ENCODE measurements around the gene RNF17.
A peak's percentile ranks its signal among the peaks of the same experiment; 100 is the strongest.

Gene RNF17

DNA sequence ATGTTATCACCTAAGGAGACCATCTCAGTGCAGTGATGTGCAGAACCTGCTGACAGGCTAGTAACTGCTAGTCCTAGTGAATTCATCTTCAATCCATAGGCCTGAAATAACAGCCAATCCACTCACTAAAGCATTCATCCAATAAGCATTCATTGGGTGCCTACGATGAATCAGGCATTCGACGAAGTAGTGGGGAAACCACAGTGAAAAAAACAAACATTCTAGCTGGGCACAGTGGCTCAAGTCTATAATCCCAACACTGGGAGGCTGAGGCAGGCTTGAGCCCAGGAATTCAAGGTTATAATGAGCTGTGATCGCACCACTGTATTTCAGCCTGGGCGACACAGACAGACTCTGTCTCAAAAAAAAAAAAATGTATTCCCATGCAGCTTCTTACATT, 135.6 kb downstream of the RNF17 start:
- DNase-seq: no peak

DNA sequence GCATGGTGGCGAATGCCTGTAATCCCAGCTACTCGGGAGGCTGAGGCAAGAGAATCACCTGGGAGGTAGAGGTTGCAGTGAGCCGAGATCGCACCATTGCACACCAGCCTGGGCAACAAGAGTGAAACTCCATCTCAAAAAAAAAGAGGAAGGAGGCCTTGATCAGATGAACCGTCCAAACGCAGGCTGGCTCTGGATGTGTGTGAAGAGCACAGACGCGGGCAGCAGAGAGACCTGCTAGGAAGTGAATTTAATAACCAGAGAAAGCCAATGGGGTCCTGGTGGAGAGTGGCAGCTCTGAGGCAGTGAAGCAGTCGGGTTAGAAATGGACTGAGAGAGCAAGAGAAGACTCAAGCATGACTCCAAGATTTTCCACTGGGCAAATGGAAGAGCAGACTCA, 136.5 kb downstream of the RNF17 start:
- DNase-seq: no peak

GRCh38 chr13:24905242-24905641, 141.3 kb downstream of the RNF17 start:
- no peak for DNase-seq

DNA sequence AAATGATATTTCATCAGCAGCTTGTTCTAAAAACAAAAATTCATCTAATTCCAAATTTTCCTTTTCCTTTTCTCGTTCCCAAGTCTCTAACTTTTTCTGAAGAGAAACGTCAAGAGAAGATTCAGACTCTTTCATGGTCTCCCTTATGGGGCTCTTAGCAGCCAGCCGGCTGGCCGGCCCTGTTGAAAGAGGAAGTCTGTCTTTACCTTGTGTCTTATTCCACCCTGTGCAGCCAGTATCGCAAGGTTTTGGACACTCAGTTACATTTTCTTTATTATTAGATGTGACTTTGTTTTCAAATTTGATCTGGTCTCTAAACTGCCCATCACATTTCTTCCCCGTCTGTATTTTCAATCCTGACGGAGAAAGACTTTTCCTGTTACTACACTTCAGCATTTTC, 142.3 kb downstream of the RNF17 start:
- no peak for DNase-seq

DNA sequence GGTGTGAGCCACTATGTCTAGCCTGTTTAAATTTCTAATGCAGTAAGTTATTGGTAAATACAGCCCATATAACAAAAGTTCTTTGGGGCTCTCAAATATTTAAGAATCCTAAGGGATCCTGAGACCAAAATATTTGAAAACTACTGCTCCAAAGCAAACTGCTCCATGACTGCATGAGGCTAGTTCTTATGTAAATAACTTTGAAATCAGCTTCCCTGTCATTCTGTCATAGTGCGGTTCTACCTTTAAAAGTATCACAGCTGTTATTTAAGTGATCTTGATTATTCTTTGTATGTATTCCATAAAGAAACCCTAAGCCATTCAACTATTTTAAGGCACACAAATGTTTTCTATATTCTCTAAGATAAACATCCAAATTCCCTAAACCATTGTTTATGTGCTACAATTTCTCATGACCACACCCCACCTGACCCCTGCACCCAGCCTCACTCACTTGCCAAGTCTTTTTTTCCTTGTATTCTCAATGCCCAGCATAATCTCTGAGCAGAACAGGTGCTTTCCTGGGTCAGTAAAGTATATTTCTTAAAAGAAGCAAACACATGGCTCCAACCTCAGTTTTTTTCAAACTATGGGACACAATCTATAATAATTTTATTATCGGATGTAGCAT, 146.6 kb downstream of the RNF17 start:
- no peak for DNase-seq

- no peak for DNase-seq
These were observed 147.4 kb downstream of the RNF17 start for GRCh38 chr13:24911133-24911908.

DNA sequence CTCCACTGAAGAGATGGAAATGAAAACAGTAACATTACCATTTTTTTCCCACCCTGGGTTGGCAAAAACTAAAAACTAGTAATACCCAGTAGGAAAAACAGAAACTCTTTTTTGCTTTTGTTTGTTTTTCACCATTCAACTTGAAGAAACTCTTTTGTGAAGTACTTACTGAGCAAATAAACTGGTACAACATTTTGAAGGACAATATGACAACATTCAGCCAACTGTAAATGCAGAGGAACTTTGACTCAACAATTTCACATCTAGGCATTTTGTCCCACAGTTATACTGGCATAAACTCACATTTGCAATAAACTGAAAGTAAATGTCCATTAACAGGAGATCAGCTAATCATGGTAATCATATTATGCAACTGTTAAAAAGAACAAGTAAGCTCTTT, 152.5 kb downstream of the RNF17 start:
- no peak for DNase-seq

GRCh38 chr13:24921003-24921402, 157.0 kb downstream of the RNF17 start:
- DNase-seq: no peak

DNA sequence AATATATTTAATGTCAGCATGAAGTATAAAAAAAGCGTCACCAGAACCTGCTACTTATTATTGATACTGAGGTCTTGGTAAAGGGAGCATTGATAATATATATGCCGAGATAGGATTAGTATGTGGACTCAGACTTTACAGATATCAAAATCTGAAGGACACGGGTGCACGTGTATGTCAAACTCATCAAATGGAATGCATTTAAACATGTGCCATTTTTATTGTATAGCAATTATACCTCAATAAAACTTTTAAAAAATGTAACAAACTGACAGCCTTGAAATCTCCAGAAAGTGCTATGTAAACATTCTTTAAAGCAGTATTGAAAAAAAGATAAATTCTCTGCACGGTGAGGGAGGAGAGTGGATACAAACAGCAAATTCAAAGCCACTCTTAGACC, 157.9 kb downstream of the RNF17 start:
- no peak for DNase-seq

GRCh38 chr13:24922387-24922744, 158.4 kb downstream of the RNF17 start:
- no peak for DNase-seq

DNA sequence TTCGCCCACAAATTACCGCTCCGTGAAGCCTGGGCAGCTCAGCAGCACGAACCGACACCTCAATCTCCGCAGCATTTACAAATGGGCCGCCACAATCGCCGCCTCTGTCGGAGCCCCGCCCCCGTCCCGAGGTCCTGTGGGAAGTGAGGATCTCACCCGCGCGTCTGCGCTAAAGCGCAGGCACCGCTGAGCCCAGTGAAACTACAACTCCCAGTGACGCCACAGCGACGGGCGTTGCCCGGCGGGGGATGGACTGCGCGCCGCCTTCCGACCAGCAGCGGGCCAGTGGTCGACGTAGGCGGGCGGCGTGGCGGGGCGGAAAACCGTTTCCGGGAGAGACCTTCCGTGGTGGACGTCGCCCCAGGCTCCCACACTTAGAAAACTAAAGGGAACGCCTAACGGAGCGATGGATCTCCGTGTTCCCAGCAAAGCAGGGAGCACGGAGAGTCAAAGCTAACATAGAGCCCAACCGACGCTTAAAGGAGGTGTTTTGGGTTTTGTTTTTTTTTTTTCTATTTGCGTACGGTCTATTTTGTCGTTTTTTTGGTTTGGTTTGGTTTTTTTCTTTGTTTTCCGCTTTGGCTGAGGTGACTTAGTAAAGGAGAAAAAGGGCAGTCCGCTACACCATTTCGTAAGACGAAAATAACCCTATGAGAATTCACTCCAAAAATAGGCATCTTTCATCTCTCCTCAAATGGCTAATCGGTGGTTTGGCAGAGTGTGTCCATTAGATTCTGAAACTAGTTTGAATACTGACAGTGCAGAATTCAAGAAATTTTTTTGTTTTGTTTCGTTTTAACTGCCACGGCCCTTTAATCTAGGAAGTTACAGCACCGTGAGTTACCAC, 159.0 kb downstream of the RNF17 start:
- DNase-seq: peak; percentile 89 to 91

DNA sequence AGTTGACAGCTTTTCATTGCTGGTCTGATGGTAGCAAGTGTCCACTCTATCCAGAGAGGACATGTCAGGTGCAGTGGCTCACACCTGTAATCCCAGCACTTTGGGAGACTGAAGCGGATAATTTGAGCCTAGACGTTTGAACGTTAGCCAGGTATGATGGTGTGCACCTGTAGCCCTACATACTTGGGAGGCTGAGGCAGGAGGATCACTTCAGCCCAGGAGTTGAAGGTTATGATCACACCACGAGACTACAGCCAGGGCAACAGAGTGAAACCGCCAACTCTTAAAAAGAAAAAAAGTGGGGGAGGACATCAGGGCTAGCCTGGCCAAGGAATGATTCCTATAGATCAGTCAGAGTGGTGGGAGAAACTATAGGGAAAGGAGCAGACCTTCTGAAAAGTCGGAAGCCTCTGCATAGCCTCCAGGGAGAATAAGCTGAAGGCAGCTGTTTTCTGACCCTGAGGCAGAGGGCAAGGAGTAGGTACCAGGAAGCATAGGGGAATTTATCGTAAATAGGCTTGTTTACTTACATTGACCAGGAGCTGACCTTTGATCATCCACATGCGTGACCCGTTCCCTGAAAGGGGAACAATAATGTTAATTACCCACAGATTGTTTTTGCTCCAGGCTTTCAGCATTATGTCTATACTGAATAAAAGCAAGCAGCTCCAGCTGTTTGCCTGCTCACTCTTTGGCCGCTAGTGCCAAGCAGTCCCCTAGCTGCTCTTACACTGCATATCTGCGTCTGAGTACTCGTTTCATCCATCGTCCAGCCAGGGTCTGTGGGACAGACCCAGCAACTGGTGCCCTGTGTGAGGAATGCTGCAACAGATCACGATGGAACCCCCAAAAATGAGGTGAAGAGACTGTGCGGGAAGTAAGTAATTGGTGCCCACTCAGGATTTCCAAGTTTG, 161.6 kb downstream of the RNF17 start:
- no peak for DNase-seq

DNA sequence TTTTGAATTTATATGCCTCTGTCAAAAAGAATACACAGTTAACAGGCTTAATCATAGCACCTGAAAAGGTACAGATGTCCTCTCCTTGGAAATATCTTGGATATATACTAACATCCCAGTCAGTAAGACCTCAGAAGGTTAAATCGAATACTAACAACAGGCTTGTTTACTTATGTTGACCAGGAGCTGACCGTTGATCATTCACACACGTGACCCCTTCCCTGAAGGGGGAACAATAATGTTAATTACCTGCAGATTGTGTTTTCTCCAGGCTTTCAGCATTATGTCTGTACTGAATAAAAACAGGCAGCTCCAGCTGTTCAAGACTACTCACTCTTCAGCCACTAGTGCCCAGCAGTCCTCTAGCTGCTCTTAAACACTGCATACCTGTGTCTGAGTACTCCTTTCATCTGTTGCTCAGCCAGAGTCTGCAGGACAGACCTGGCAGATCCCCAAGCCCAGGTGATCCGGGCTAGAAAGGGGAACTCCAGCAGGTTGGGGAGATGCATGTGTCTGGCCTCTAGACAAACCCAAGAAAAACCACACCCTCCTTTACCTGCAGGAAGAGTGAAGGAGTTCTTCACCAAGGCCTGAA, 163.9 kb downstream of the RNF17 start:
- DNase-seq: no peak

GRCh38 chr13:24929196-24929595, 165.2 kb downstream of the RNF17 start:
- no peak for DNase-seq

Data from stimulated activated CD4-positive, alpha-beta T cell treated with anti-CD3 and anti-CD28 coated beads, Interleukin-4, amount 100 ng/mL, for 4 hours (primary cell).